Activated CD8-positive, alpha-beta memory T cell treated with anti-CD3 and anti-CD28 coated beads, Interleukin-2, amount 50 U/mL, for 1 hour (primary cell): ENCODE measurements around the gene CA12.
"Not testable (repeated sequence)": the region's sequence is repeated elsewhere in the genome, so short reads cannot be mapped to it uniquely, and the experiment has no call there.

ENCODE experiments used
- DNase-seq: peaks from one replicate; pipeline ENCODE4 v3.0.0-alpha.2; 2020; ENCODE audit errors: extremely low read depth

Gene CA12

GRCh38 chr15:63338170-63338569 is 43.5 kb downstream of the CA12 start:
- DNase-seq: no peak

DNA sequence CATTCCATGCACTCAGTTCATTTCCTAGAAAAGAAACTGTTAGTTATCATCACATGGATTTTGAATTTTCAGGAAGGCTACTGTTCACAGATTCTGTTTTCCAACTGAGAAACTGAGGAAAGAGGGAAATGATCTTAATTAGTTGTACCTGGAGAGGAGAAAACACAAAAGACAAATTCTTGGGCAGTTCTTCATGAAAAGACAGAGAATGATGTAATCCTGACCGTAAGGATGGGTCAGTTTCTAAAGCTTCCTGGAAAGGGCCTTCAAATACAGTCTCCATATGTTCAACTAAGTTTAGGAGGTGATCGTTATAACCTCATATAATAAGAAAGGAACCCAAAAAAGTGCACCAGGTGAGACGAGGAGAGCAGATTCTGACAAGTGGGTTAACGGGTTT is 44.6 kb downstream of the CA12 start:
- DNase-seq: no peak

GRCh38 chr15:63335543-63336240 is 46.0 kb downstream of the CA12 start:
- DNase-seq: no peak

- DNase-seq: no peak
Observed at GRCh38 chr15:63334821-63335220, 46.8 kb downstream of the CA12 start.

DNA sequence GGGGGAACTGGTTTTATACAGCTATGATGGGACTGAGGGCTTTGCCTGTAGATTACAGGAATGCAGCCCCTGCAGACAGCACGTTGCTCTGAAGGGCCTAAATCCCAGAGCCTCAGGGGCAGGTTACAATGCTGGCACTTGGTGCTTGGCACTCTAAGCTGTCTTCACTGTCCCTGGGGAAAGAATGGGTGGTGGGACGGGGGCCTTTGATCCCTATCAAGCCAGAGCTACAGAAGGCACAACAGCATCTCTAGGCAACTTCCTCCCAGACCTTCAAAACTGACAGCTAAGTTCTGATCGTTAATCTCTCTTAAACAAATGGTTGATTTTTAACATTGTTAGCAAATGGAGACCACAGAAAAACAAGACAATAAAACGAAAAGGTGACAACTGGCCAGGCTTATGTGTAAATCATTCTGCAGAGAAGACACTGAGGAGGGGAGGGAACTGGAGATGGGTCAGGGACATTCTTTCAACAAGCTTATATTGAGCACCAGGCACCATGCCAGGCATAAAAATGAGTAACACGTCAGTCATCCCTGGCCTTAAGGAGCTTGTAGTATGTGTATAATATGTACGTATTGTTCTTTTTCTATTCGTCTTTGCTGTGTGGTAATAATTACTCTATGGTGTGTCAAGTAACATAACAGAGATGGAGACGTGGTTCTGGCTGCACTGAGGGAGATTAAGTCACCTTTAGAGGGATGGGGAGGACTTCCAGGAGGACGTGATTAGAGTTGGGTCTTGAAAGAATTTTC is 49.1 kb downstream of the CA12 start:
- DNase-seq: no peak

DNA sequence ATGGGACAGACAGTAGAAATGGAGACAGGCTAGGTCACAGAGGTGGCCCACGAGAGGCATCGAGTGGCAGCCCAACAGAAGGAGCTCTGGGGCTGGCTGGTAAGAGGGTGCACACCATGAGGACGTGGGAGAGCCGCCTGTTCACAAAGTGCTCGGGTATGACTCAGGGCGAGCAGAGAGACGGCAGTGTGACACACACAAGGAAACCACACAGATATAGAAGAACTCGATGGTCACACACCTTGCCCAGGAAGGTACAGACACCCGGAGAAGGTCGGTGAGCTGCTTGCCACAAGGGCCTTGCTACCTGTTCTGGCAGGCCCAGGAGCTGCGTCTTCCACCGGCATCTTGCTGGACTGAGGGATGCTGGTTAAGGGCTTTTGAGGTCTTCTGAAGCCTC is 50.2 kb downstream of the CA12 start:
- no peak for DNase-seq

- no peak for DNase-seq
Observed at GRCh38 chr15:63330926-63331325, 50.7 kb downstream of the CA12 start.

- no peak for DNase-seq
Observed at GRCh38 chr15:63329567-63330350, 51.9 kb downstream of the CA12 start.

DNA sequence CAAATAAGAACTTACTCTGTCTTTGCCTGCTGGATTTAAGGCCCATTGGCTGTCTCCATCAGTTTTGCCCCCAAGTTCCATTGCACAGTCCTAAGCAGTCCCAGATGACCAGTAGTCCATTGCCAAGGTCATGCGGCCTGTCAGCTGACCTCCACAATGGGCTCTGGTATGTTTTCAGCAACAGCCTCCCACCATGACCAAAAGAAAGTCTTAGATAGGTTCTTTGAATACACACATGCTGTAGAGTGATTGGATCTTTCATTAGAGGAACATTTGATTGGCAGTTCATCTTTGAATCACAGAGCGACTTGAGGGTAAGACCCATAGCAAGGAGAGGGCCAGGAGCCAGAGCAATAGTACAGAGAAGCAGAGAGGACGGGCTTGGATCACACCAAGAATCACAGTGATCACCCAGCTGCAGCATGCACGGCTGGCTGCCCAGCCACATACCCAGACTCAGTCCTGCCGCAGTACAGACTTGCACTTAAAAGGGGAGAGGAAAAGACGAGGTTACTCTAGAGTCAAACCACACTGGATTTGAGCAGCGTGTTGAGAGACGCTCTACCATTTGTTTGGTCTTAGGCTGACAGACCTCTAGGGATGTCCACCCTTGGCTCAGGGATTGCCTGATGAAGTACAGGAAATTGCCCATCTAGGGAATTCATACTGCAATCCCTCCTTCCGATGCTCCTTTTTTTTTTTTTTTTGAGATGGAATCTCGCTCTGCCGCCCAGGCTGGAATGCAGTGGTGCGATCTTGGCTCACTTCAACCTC is 53.8 kb downstream of the CA12 start:
- no peak for DNase-seq

DNA sequence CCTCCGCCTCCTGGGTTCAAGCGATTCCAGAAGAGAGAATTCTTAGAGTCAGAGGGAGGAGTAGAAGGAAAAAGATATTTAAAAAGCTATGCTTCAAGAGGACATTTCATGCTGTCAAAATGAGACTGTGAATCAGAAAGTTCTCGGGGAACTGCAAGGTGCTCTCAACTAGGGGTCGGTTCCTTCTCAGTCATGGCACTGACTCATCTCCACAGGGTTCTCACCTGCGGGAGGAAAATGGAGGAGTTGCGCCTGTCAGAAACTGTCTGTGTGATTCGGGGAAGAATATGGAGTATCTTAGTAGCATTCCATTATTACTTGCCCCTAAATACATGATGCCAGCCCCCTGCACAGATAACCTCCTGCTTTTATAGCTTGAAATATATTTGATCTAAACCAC is 56.9 kb downstream of the CA12 start:
- no peak for DNase-seq

DNA sequence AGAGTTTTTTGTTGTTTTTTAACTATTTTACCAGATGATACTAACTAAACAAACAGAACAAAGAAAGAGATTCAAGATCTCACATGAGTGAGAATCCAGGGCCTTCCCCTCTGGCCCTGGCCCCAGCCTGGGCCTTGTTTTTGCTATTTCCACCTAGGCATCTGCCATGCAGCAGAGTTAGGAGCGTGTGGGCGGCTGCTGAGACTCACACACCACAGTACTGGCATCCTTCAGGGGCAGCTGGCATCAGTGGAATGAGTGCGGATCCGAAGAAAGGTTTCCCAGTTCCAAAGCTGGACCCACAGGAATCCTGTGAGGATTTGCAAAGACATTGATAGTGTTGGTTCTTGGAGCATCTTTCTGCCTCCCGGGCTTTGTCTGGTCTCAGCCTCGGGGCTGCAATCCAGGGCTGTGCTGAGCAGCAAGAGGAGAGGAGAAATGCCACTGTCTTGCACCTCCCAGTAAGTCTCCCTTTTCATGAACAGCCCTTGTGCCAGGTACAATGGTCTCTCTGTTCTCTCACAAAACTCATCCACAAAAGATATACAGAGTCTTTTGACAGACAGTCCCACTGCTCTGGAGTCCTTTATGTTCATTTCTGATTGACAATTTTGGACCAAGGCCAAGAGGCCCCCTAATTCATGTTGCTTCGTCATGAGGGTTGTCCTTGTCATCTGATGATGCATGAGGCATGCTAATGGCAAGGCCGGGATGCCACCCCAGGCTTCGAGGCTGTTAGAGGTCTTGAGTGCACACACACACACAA is 57.7 kb downstream of the CA12 start:
- DNase-seq: no peak

DNA sequence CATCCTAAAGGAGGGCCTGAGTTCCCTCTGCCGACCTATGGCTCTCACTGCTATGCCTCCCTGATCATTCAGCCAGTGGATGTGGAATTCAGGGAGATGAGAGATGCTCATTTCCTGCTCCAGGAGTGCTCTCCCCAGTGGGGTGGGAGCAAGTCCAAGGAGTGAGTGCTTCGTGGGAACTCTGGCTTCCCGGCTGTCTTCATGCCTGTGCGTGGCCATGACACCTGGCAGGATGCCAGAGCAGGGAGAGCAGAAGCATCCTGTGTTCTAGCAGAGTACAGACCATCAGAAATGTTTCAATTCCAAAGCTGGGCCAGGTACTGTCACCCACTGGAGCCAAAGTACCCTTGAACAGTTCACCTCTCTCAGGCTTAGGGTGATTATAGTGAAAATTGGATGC is 59.1 kb downstream of the CA12 start:
- DNase-seq: no peak

- no peak for DNase-seq
Observed at GRCh38 chr15:63321462-63321861, 60.2 kb downstream of the CA12 start.

DNA sequence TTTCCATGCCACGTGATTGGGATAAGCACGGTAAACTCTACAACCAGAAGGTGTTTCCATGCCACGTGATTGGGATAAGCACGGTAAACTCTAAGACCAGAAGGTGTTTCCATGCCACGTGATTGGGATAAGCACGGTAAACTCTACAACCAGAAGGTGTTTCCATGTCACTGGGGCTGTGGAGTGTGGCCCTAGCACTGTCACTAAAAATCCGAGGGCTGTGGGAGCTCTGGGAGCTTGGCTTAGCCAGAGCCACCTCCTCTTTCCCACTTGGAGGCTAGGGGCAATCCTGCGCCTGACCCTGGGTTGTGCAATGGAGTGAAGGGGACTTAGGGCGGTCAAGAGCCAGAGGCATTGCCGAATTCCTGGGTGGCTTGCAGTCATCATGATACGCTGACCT is 60.7 kb downstream of the CA12 start:
- not testable (repeated sequence) for DNase-seq

- DNase-seq: not testable (repeated sequence)
Observed at GRCh38 chr15:63320446-63320845, 61.2 kb downstream of the CA12 start.

GRCh38 chr15:63319065-63319464 is 62.6 kb downstream of the CA12 start:
- no peak for DNase-seq

DNA sequence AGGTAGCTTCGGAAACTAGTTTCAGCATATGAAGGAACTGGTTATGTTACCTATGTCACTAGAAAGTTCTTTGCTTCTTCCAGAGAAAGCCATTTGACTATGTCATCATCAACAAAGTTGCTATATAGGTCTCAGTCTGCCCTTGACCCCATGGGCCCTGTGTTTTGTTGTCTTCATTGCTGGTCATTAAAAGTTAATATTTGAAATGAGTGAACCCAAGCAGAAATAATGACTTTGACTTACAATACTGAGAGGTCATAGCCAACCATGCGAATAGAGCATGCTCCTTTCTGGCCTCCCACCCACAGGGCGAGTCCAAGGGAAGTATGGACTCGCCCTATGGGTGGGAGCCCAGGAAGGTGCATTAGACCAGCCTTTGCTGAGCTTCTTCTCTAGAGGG is 63.3 kb downstream of the CA12 start:
- DNase-seq: no peak

DNA sequence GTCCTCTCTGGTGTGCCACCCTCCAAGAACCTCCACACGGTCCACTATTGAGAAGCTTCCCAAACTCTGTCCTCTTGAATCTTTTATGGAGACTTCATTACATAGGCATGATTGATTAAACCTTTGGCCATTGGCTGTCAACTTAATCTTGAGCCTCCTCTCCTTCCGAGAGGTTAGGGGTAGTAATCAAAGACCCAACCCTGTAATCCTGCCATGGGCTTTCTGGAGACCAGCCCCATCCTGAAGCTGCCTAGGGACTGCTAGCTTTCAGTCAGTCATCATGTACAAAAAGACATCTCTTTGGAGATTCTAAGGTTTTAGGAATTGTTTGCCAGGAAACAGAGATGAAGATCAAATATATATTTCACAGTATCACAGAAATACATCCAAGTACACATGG is 67.2 kb downstream of the CA12 start:
- no peak for DNase-seq

GRCh38 chr15:63313825-63314224 is 67.8 kb downstream of the CA12 start:
- DNase-seq: no peak

GRCh38 chr15:63312286-63312685 is 69.4 kb downstream of the CA12 start:
- no peak for DNase-seq

GRCh38 chr15:63310646-63311045 is 71.0 kb downstream of the CA12 start:
- no peak for DNase-seq
